ENCODE data around the gene LRRC8B.

The LRRC8B gene

DNA sequence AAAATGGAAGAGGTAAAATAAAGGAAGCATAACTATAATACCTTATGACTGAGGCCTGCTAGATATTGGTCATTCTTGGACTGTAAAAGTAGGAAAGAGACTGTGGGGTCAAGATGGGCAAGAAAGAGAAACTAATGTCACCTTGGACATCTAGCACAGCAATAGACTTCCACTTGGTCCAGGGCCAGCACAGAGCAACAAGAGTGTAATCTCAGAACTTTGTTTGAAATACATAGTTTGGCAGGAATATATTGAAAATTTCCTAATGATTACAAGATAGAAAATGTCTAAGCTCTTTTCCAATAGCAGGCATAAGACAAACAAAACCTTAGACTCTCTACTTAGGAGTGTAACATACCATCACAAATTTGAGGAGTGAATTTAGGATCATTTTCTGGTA lies 112.9 kb downstream of the LRRC8B start:
- DNase-seq: no peak

DNA sequence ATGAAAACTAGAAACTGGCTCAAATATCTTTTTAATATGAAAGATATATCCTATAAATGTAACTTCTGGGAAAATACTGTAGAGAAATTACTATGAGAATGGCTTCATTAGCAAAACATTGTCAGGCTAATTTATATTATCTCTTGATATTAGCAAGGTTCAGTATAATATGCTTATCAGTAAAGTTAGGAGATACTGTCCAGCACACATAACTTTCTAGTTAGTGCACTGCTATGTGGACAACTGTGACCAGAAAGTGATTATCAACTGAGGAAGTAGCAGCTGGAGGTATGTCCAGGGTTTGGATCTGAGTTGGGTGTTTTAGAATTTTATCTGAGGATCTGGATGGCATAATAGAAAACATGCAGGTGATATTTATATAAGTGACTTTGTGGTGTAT lies 115.8 kb downstream of the LRRC8B start:
- DNase-seq: no peak

DNA sequence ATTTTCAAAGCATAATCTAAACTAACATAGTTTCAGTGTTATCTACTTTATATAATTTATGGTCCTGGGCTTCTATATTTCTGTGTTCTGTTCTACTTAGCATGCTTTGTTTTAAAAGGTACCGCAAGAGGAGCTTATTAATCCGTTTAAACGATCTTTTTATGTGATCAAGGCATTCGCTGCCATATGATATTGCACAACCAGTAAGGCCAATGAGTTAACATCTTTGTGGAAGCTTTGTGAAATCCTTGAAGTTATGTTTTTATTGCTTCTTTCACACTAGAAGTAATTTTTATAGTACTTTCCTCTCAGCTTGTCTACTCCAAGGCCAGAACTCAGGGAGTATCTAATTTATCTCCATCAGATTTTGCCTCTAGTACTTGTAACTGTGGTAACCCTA lies 117.2 kb downstream of the LRRC8B start:
- DNase-seq: no peak

- no peak for DNase-seq
Measured at GRCh38 chr1:89643577-89643976, 118.9 kb downstream of the LRRC8B start.

DNA sequence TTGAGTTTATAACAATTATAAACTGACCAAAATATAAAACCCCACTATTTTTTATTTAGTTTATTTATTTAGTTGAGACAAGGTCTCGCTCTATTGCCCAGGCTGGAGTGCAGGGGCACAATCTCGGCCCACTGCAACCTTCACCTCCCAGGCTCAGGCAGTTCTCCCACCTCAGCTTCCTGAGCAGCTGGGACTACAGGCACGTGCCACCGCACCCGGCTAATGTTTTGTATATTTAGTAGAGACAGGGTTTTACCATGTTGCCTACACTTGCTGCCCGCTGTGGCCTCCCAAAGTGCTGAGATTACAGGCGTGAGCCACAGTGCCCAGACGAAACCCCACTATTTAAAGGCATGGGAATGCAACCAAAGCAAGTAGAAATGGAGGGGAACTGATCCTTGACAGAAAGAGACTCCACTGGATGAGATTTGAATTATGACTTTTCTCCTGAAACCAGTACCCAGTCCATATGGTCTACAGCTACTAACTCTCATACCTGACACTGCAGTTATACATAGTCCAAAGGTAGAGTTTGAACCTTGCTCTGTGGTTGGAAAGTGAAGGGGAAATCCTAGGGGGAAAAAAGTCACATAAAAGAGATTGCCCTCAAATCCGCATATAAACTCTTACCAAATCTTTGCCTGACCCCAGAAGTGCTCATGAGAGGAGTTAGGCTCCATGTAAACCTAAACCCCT lies 119.6 kb downstream of the LRRC8B start:
- no peak for DNase-seq

DNA sequence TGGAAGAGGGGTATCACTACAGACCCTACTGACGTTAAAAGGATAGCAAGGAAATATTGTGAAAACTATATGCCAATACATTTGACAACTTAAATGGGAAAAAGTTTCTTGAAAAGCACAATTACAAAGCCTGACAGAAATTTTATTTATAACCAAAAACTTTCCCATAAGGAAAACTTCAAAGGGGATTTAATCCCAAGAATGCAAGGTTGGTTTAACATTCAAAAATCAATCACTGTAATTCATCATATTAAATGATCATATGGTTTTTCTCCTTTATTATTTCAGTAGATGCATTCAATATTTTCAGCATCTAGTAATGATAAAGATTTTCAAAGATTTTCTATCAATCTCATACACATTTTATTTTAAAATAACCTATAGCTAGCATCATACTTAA lies 121.6 kb downstream of the LRRC8B start:
- DNase-seq: no peak
